Astrocyte (in vitro differentiated cells and primary cell): Measurements from ENCODE around the gene TMPRSS7.

Experiments
- EZH2 ChIP-seq: IDR thresholded peaks from 2 replicates; pipeline ENCODE4 v1.6.1; 2012; ENCODE audit warnings: mild to moderate bottlenecking, low read length, inconsistent platforms; ENCODE audit not compliant: insufficient read depth
- TF ChIP-seq, protein P1 (sequence below): IDR thresholded peaks from 2 replicates; pipeline ENCODE4 v1.5.1; 2011; ENCODE audit warnings: low read depth, mild to moderate bottlenecking, inconsistent platforms, low read length, moderate library complexity; ENCODE audit not compliant: insufficient read depth

DNA sequence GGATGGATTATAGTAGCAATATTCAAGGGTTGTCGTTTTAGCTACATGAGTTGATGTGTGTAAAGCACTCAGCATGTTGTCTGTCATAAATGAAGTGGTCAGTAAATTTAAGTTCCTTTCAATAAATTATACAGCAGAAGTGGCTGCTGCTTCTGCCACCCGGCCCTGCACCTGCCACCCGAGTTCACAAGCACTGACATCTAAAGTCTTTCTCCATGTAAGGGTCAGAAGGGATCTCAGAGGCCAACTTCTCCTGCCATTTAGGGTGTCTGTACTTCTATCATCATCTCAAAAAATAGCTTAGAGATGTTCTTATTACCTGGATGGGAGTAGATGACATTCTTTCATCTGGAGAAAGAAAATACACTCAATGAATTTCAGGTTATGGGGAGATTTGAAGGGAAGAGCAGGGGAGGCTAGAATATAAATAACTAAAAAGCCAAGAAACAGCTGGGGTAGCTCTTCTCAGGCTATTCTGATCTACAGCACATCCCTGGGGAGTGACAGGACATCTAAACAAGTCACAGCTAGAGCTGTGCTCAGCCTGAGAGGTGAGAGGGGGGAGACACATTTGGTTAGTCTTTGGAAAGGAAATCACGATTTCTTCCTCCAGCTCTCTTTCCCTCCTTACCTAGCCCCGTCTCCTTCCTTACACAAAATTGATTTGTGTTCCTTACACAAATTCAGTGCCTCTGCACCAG is 90.5 kb downstream of the TMPRSS7 start:
- TF ChIP-seq, protein P1, sequence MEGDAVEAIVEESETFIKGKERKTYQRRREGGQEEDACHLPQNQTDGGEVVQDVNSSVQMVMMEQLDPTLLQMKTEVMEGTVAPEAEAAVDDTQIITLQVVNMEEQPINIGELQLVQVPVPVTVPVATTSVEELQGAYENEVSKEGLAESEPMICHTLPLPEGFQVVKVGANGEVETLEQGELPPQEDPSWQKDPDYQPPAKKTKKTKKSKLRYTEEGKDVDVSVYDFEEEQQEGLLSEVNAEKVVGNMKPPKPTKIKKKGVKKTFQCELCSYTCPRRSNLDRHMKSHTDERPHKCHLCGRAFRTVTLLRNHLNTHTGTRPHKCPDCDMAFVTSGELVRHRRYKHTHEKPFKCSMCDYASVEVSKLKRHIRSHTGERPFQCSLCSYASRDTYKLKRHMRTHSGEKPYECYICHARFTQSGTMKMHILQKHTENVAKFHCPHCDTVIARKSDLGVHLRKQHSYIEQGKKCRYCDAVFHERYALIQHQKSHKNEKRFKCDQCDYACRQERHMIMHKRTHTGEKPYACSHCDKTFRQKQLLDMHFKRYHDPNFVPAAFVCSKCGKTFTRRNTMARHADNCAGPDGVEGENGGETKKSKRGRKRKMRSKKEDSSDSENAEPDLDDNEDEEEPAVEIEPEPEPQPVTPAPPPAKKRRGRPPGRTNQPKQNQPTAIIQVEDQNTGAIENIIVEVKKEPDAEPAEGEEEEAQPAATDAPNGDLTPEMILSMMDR: no peak
- no peak for TF ChIP-seq EZH2
